ENCODE data around the gene CGN. TPM values are rescaled to one million over a fixed set of nuclear protein-coding genes. Genes with fewer than 3 reads are reported as not detected.

The CGN gene
- total RNA-seq, 1 donor from 2014 or later, result 2.0 TPM

- Mint-ChIP-seq H3K27me3 (ENCODE audit: unreplicated experiment) (peaks cover 6% of the 10 kb centered on the region), H3K36me3 (ENCODE audit: unreplicated experiment) (no peaks in the 10 kb centered on the region), H3K4me1 (ENCODE audit: low read depth, unreplicated experiment) (peaks cover 5% of the 10 kb centered on the region), H3K9me3 (ENCODE audit: unreplicated experiment) (peaks cover 3% of the 10 kb centered on the region), H3K27ac (ENCODE audit: unreplicated experiment) (no peak overlapping the region), H3K4me3 (ENCODE audit: unreplicated experiment) (peak overlapping the region; percentile 70)
- no peak for DNase-seq
- no peak for TF ChIP-seq CTCF (IDR thresholded peaks at IDR 0.05; ENCODE audit: partially characterized antibody, unreplicated experiment)
Observed at GRCh38 chr1:151539321-151540020, 28.3 kb downstream of the CGN start.

DNA sequence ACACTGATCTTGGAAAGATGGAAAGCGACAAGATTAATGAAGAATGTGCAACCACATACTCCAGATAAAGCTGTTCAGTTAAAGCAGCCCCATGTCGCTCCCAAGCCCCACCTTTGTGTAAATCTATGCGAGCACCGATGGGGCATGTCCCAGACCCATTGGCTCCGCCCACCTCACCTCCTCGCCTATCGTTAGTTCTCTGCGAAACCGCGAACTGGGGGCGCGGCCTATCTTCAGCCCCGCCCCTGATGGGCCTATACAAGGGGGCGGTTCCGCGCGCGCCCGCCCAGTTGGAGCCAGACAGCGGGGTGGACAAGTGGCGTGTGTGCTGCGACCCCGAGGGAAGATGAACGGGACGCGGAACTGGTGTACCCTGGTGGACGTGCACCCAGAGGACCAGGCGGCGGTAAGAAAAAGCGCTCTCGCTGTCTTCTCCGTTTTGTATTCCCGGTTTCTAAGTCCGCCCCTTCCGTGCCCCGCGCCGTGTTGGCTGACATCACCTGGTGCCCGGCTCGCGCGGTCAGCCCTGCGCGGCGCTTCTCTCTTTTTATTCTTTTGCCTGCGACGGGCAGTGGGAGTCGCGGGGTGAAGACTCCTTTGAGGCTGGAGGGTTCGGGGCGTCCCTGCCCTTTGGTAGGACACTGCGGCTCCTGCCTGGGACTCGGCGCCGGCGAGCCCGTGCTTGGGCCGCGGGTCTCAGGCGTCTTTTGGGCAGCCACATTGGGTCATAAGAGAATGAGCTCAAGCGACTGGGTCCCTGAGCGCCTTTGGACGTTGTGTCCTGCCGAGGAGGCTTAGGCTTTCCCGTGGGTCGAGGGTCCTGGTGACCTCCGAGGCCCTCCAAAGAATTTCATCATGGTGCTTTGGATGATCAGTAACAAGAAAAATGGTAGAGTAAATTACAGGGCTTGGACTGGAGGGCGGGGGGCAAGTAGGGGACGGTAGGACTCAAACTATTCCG lies 29.1 kb downstream of the CGN start, which contains the start of gene TUFT1:
Gene TUFT1, plus strand, starts transcription at position 289 of the 961 bp plus-strand sequence. Its CDS starts 58 bp downstream, at position 347.
- Mint-ChIP-seq H3K27ac (ENCODE audit: unreplicated experiment) (peak within 1 kb of the TSS; percentile 68), H3K27me3 (ENCODE audit: unreplicated experiment) (peaks cover 6% of the 10 kb centered on the region), H3K9me3 (ENCODE audit: unreplicated experiment) (peaks cover 3% of the 10 kb centered on the region), H3K4me1 (ENCODE audit: low read depth, unreplicated experiment) (peaks cover 5% of the 10 kb centered on the region), H3K36me3 (ENCODE audit: unreplicated experiment) (no peaks in the 10 kb centered on the region), H3K4me3 (ENCODE audit: unreplicated experiment) (peak within 1 kb of the TSS; percentile 96)
- DNase-seq, result peak; percentile 94
- TF ChIP-seq CTCF (IDR thresholded peaks at IDR 0.05; ENCODE audit: partially characterized antibody, unreplicated experiment), result no peak

GRCh38 chr1:151540982-151541377 lies 29.8 kb downstream of the CGN start:
- H3K27ac Mint-ChIP-seq (ENCODE audit: unreplicated experiment), result peak overlapping the region; percentile 68
- peaks cover 6% of the 10 kb centered on the region for H3K27me3 Mint-ChIP-seq (ENCODE audit: unreplicated experiment)
- H3K4me3 Mint-ChIP-seq (ENCODE audit: unreplicated experiment), result peak overlapping the region; percentile 96
- no peaks in the 10 kb centered on the region for H3K36me3 Mint-ChIP-seq (ENCODE audit: unreplicated experiment)
- H3K9me3 Mint-ChIP-seq (ENCODE audit: unreplicated experiment), result peaks cover 3% of the 10 kb centered on the region
- TF ChIP-seq CTCF (IDR thresholded peaks at IDR 0.05; ENCODE audit: partially characterized antibody, unreplicated experiment), result no peak
- peaks cover 5% of the 10 kb centered on the region for H3K4me1 Mint-ChIP-seq (ENCODE audit: low read depth, unreplicated experiment)
- peak; percentile 39 for DNase-seq

DNA sequence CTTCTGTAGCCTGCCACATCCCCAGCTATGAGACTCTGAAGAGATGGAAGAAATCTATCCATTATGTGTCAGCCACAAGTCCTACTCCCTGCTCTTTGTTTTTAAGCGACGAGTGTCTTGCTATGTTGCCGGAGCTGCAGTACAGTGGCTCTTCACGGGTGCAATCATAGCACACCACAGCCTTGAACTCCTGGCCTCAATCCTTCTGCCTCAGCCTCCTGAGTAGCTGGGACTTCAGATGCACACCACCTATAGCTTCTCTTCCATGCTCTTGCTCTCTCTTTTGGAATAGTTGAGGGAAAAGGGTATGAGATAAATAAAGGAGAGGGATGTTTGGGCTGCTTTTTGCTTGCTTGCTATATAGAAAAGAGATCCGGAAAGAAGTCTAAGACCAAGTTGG lies 30.6 kb downstream of the CGN start:
- peaks cover 3% of the 10 kb centered on the region for H3K9me3 Mint-ChIP-seq (ENCODE audit: unreplicated experiment)
- H3K36me3 Mint-ChIP-seq (ENCODE audit: unreplicated experiment), result no peaks in the 10 kb centered on the region
- no peak for TF ChIP-seq CTCF (IDR thresholded peaks at IDR 0.05; ENCODE audit: partially characterized antibody, unreplicated experiment)
- peaks cover 6% of the 10 kb centered on the region for H3K27me3 Mint-ChIP-seq (ENCODE audit: unreplicated experiment)
- H3K4me3 Mint-ChIP-seq (ENCODE audit: unreplicated experiment), result peak overlapping the region; percentile 96
- DNase-seq, result no peak
- H3K27ac Mint-ChIP-seq (ENCODE audit: unreplicated experiment), result no peak overlapping the region
- H3K4me1 Mint-ChIP-seq (ENCODE audit: low read depth, unreplicated experiment), result peaks cover 5% of the 10 kb centered on the region
